H1 (cell line): ENCODE results near the gene EPHA3. TPM values are rescaled to one million over a fixed set of nuclear protein-coding genes. Genes with fewer than 3 reads are reported as not detected.

Source experiments
- BCL11A ChIP-seq, 2 experiments: IDR thresholded peaks; one replicate each; pipeline ENCODE4 v1.6.1; 2011; ENCODE audit warnings: low read depth in 2 of 2, low read length in 2 of 2, mild to moderate bottlenecking in 2 of 2
- CBX8 ChIP-seq: fragments of 300-800, 300-1000 bp; sonication (generic); IDR thresholded peaks from 2 replicates; pipeline ENCODE4 v1.7.1; 2016; ENCODE audit warnings: low read depth, low read length, borderline replicate concordance
- CHD1 ChIP-seq: IDR thresholded peaks from 2 replicates; pipeline ENCODE4 v1.6.1; 2012; ENCODE audit warnings: low read depth, low read length, improper control_type of control experiment
- CHD7 ChIP-seq: fragments of 300-600 bp; sonication (generic); IDR thresholded peaks from 2 replicates; pipeline ENCODE4 v1.7.1; 2012; ENCODE audit warnings: low read length, moderate library complexity, mild to moderate bottlenecking, inconsistent platforms; ENCODE audit not compliant: insufficient replicate concordance
- EGR1 ChIP-seq: IDR thresholded peaks from 2 replicates; pipeline ENCODE4 v1.6.1; 2011; ENCODE audit warnings: low read depth, low read length, borderline replicate concordance
- KDM5A ChIP-seq: fragments of 200-600 bp; IDR thresholded peaks from 2 replicates; pipeline ENCODE4 v1.7.1; 2012; ENCODE audit warnings: mild to moderate bottlenecking, low read length, inconsistent platforms, mixed read lengths
- POLR2A ChIP-seq, 2 experiments: IDR thresholded peaks; 1 replicate in 1 of 2; 2 replicates in 1 of 2; pipeline ENCODE4 v1.6.1; 2011; ENCODE audit warnings: low read depth in 2 of 2, low read length in 2 of 2, mild to moderate bottlenecking in 2 of 2; ENCODE audit errors: control extremely low read depth in 1 of 2
- RFX5 ChIP-seq: IDR thresholded peaks from 2 replicates; pipeline ENCODE4 v1.6.1; 2011; ENCODE audit warnings: low read depth, low read length, improper control_type of control experiment, borderline replicate concordance
- SRF ChIP-seq: IDR thresholded peaks from 2 replicates; pipeline ENCODE4 v1.6.1; 2011; ENCODE audit warnings: mild to moderate bottlenecking, low read depth, low read length, moderate library complexity
- TAF1 ChIP-seq: IDR thresholded peaks from 2 replicates; pipeline ENCODE4 v1.6.1; 2011; ENCODE audit warnings: mild to moderate bottlenecking, low read depth, low read length
- YY1 ChIP-seq: IDR thresholded peaks from 2 replicates; pipeline ENCODE4 v1.6.1; 2011; ENCODE audit warnings: low read depth, mild to moderate bottlenecking, low read length
- polyA plus RNA-seq, 7 experiments: library from polyadenylated mRNA; depleted of rRNA in 3 of 7; stranded (reverse) in 5 of 7; unstranded in 2 of 7; fragments of >200 nt in 5 of 7; fragments of 200-250 nt in 2 of 7; gene quantifications; 1 replicate in 5 of 7; 2 replicates in 1 of 7; 4 replicates in 1 of 7; pipeline versions ENCODE4 v1.2.1 to v1.2.3, GENCODE V29; 2011 to 2013; ENCODE audit warnings: missing spikeins in 2 of 7, mixed read lengths in 2 of 7
- total RNA-seq: library from RNA; stranded (reverse); fragmentation: NEBNext Ultra II Directional; extraction: Animal tissue kit (Norgen Biotek cat#: 25700); gene quantifications from 2 replicates; pipeline ENCODE4 v1.2.1, GENCODE V29; 2021
- TF ChIP-seq, protein P1 (sequence below): IDR thresholded peaks from 2 replicates; pipeline ENCODE4 v1.6.1; 2011; ENCODE audit warnings: low read length, improper control_type of control experiment

The EPHA3 gene
- total and polyA plus RNA-seq, 2 of the 8 experiments (the other 6 are each of a cell fraction or from before 2014, with no cell fraction given), result 0.09 to 0.22 TPM

- TF ChIP-seq CHD7 (no peak), YY1 (no peak), CHD1 (no peak), POLR2A (IDR thresholded peaks at IDR 0.05; ENCODE audit: control extremely low read depth in 1 of 2, low read depth in 2 of 2, low read length in 2 of 2) (no peak), RFX5 (no peak), CBX8 (no peak), BCL11A (IDR thresholded peaks at IDR 0.05; ENCODE audit: low read depth in 2 of 2, low read length in 2 of 2) (no peak), TAF1 (no peak), KDM5A (no peak), EGR1 (no peak), SRF (no peak)
- TF ChIP-seq, protein P1, sequence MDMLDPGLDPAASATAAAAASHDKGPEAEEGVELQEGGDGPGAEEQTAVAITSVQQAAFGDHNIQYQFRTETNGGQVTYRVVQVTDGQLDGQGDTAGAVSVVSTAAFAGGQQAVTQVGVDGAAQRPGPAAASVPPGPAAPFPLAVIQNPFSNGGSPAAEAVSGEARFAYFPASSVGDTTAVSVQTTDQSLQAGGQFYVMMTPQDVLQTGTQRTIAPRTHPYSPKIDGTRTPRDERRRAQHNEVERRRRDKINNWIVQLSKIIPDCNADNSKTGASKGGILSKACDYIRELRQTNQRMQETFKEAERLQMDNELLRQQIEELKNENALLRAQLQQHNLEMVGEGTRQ, result no peak
Observed at GRCh38 chr3:89490129-89490528, 382.7 kb downstream of the EPHA3 start (continued).
